Keratinocyte (primary cell): ENCODE results near the gene KCNJ9. TPM values are rescaled to one million over a fixed set of nuclear protein-coding genes. Genes with fewer than 3 reads are reported as not detected.

Source experiments
- DNase-seq: peaks from one replicate; pipeline ENCODE4 v3.0.0-alpha.2; 2011; ENCODE audit warnings: low read depth, missing footprints, low spot score
- FAIRE-seq: peaks from 2 replicates; lab custom pipeline; 2011; peaks lifted over from hg19 to GRCh38; lab: Jason Lieb, UNC
- H2AFZ ChIP-seq: 2 replicates; pipeline ENCODE4 v1.6.0; 2012; ENCODE audit warnings: low read length, control low read depth, inconsistent platforms; ENCODE audit not compliant: control insufficient read depth
- H3K27ac ChIP-seq: 2 replicates; pipeline ENCODE4 v1.5.1; 2011; ENCODE audit warnings: low read length; ENCODE audit not compliant: control insufficient read depth, insufficient read depth
- H3K27me3 ChIP-seq: 3 replicates; pipeline ENCODE4 v1.6.0; 2011; ENCODE audit warnings: low read length; ENCODE audit not compliant: control insufficient read depth, insufficient read depth; ENCODE audit errors: extremely low read depth
- H3K36me3 ChIP-seq, 2 experiments: 2 replicates in 1 of 2; 3 replicates in 1 of 2; pipeline ENCODE4 v1.5.1; 2011; ENCODE audit warnings: low read length in 2 of 2, mild to moderate bottlenecking in 1 of 2; ENCODE audit not compliant: control insufficient read depth in 2 of 2, insufficient read depth in 2 of 2; ENCODE audit errors: extremely low read depth in 1 of 2
- H3K4me1 ChIP-seq: 3 replicates; pipeline ENCODE4 v1.5.1; 2011; ENCODE audit warnings: low read length; ENCODE audit not compliant: control insufficient read depth, insufficient read depth; ENCODE audit errors: extremely low read depth
- H3K4me2 ChIP-seq: 3 replicates; pipeline ENCODE4 v1.6.0; 2011; ENCODE audit warnings: low read depth, low read length; ENCODE audit not compliant: control insufficient read depth, insufficient read depth; ENCODE audit errors: extremely low read depth
- H3K4me3 ChIP-seq, 3 experiments: fragments of 200-600 bp in 1 of 3; sonication (generic) in 1 of 3; 2 replicates in 2 of 3; 3 replicates in 1 of 3; pipeline ENCODE4 v1.5.1; 2011 to 2016; ENCODE audit warnings: low read length in 3 of 3, mild to moderate bottlenecking in 3 of 3, control low read depth in 2 of 3, inconsistent platforms in 1 of 3, low read depth in 1 of 3, mixed read lengths in 1 of 3, mixed run types in 1 of 3, moderate library complexity in 1 of 3; ENCODE audit not compliant: control insufficient read depth in 2 of 3, insufficient read depth in 2 of 3; ENCODE audit errors: extremely low read depth in 1 of 3
- H3K79me2 ChIP-seq: 2 replicates; pipeline ENCODE4 v1.6.0; 2012; ENCODE audit warnings: low read length; ENCODE audit not compliant: control insufficient read depth, insufficient read depth
- H3K9ac ChIP-seq: 3 replicates; pipeline ENCODE4 v1.6.0; 2011; ENCODE audit warnings: low read length; ENCODE audit not compliant: control insufficient read depth, insufficient read depth; ENCODE audit errors: extremely low read depth
- H3K9me1 ChIP-seq: 3 replicates; pipeline ENCODE4 v1.6.0; 2011; ENCODE audit warnings: low read length; ENCODE audit not compliant: control insufficient read depth, insufficient read depth; ENCODE audit errors: extremely low read depth
- H3K9me3 ChIP-seq: 2 replicates; pipeline ENCODE4 v1.5.1; 2012; ENCODE audit warnings: low read depth, low read length; ENCODE audit not compliant: control insufficient read depth
- H4K20me1 ChIP-seq: 3 replicates; pipeline ENCODE4 v1.6.0; 2011; ENCODE audit warnings: low read length; ENCODE audit not compliant: control insufficient read depth, insufficient read depth; ENCODE audit errors: extremely low read depth
- CTCF ChIP-seq, 3 experiments: IDR thresholded peaks in 1 of 3; conservative IDR thresholded peaks in 1 of 3; optimal IDR thresholded peaks in 1 of 3; 2 replicates in 2 of 3; 3 replicates in 1 of 3; pipeline versions ENCODE3 to v1.5.1; 2011; ENCODE audit warnings: low read length in 3 of 3, mild to moderate bottlenecking in 3 of 3, moderate library complexity in 2 of 3, control low read depth in 1 of 3, inconsistent platforms in 1 of 3; ENCODE audit not compliant: insufficient read depth in 2 of 3; ENCODE audit errors: extremely low read depth in 1 of 3
- EZH2 ChIP-seq: IDR thresholded peaks from one replicate; pipeline ENCODE4 v1.6.1; 2012; ENCODE audit warnings: inconsistent platforms, mild to moderate bottlenecking, low read length, moderate library complexity
- dilution Hi-C: fragments of 300-500 bp; cut with MboI; formaldehyde crosslinking; loops from one replicate; pipeline ENCODE4 v1.7.0; 2020; ENCODE audit warnings: low sequenced_read_pairs; ENCODE audit not compliant: extremely low pct_ligation_motif_present
- polyA plus RNA-seq, 5 experiments: library from polyadenylated mRNA; depleted of rRNA in 3 of 5; stranded (reverse) in 3 of 5; stranded (forward) in 1 of 5; unstranded in 1 of 5; fragments of >200 nt; gene quantifications; 1 replicate in 1 of 5; 2 replicates in 3 of 5; 3 replicates in 1 of 5; pipeline versions ENCODE4 v1.2.1 to v1.2.3, GENCODE V29; 2011 to 2012; ENCODE audit warnings: missing spikeins in 2 of 5, low read depth in 1 of 5, low replicate concordance in 1 of 5

Gene KCNJ9
- polyA plus RNA-seq, 1 donor (not counting 4 experiments of a cell fraction or from before 2014, with no cell fraction given), result not detected

GRCh38 chr1:160129966-160130365 is 48.6 kb downstream of the KCNJ9 start:
- H3K4me3 ChIP-seq, result no peak overlapping the region
- H3K27ac ChIP-seq, result no peak overlapping the region
- no peak overlapping the region for H3K9ac ChIP-seq
- no peaks in the 10 kb centered on the region for H3K9me3 ChIP-seq
- dilution Hi-C loops, result no loop called here
- FAIRE-seq, result no peak
- H3K79me2 ChIP-seq, result no peaks in the 10 kb centered on the region
- no peak overlapping the region for H2AFZ ChIP-seq
- TF ChIP-seq CTCF (optimal IDR thresholded peaks at IDR 0.05 in 1 of 3, IDR thresholded peaks at IDR 0.05 in 1 of 3, conservative IDR thresholded peaks at IDR 0.05 in 1 of 3; ENCODE audit: extremely low read depth in 1 of 3, insufficient read depth in 2 of 3, low read length in 3 of 3) (no peak), EZH2 (no peak)
- H3K4me1 ChIP-seq, result peaks cover 9% of the 10 kb centered on the region
- H3K4me2 ChIP-seq, result no peak overlapping the region
- no peak for DNase-seq
- H3K9me1 ChIP-seq, result no peaks in the 10 kb centered on the region
- H4K20me1 ChIP-seq, result no peaks in the 10 kb centered on the region
- no peaks in the 10 kb centered on the region for H3K36me3 ChIP-seq
- peaks cover 17% of the 10 kb centered on the region for H3K27me3 ChIP-seq

DNA sequence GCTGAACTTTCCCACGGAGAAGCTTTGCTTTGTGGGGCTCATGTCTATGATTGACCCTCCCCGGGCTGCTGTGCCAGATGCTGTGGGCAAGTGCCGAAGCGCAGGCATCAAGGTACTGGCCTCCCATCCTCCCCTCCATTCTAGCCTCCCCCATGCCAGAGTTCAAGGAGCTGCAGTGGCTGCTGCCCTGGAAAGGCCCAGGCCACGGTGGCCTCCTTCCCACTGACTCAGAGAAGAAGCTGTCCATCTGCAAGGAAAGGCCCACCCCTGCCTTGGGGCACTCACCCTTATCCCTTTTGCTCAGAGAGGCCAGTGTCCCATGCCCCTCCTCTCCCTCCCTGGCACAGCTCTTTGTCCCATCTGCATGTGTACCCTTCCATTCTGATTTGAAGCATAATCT is 49.1 kb downstream of the KCNJ9 start:
- dilution Hi-C loops, result no loop called here

More for the DNA sequence above, 49.1 kb downstream of the KCNJ9 start:
- Histone ChIP-seq H3K4me2 (no peak overlapping the region), H3K4me1 (peaks cover 4% of the 10 kb centered on the region), H3K79me2 (no peaks in the 10 kb centered on the region), H3K9me1 (no peaks in the 10 kb centered on the region), H3K36me3 (no peaks in the 10 kb centered on the region), H3K27ac (no peak overlapping the region), H3K27me3 (peaks cover 17% of the 10 kb centered on the region), H3K4me3 (no peak overlapping the region), H2AFZ (no peak overlapping the region), H4K20me1 (no peaks in the 10 kb centered on the region), H3K9me3 (no peaks in the 10 kb centered on the region), H3K9ac (no peak overlapping the region)
- DNase-seq (no peak), FAIRE-seq (no peak)
- TF ChIP-seq EZH2, result no peak
- TF ChIP-seq CTCF (optimal IDR thresholded peaks at IDR 0.05 in 1 of 3, IDR thresholded peaks at IDR 0.05 in 1 of 3, conservative IDR thresholded peaks at IDR 0.05 in 1 of 3; ENCODE audit: extremely low read depth in 1 of 3, insufficient read depth in 2 of 3, low read length in 3 of 3), result no peak
